ENCODE measurements around the gene SEMA3B. TPM values are rescaled to one million over a fixed set of nuclear protein-coding genes. Genes with fewer than 3 reads are reported as not detected.
A peak's percentile ranks its signal among the peaks of the same experiment; 100 is the strongest.

The SEMA3B gene
- total and polyA plus RNA-seq, 9 of the 15 experiments (the other 6 are each of a cell fraction or from before 2014, with no cell fraction given) = 0.03 to 1.8 (median 0.55) TPM; not detected in 1

- peak; percentile 75 for TF ChIP-seq REST (IDR thresholded peaks at IDR 0.05; ENCODE audit: borderline replicate concordance)
- TF ChIP-seq REST (CRISPR knock-in tag; IDR thresholded peaks at IDR 0.05; ENCODE audit: low read depth) = no peak
- TF ChIP-seq DIDO1 (tag; IDR thresholded peaks at IDR 0.05; ENCODE audit: low read depth) = no peak
- no peak for TF ChIP-seq E2F1 (CRISPR knock-in tag; IDR thresholded peaks at IDR 0.05)
- no peak for TF ChIP-seq POLR3G (IDR thresholded peaks at IDR 0.05; ENCODE audit: extremely low read depth, insufficient read length, insufficient replicate concordance)
- TF ChIP-seq ARID2 (IDR thresholded peaks at IDR 0.05) = no peak
- TF ChIP-seq BCL6 (CRISPR knock-in tag; IDR thresholded peaks at IDR 0.05) = no peak
- TF ChIP-seq ZNF24 (IDR thresholded peaks at IDR 0.05) = no peak
- no peak for TF ChIP-seq TFAM (CRISPR knock-in tag; conservative IDR thresholded peaks at IDR 0.05)
- no peak for TF ChIP-seq RBM14 (IDR thresholded peaks at IDR 0.05; ENCODE audit: borderline replicate concordance, insufficient read depth, low read depth, low read length)
- peak; percentile 53 to 69; a peak in 3 of 4 replicates for TF ChIP-seq KDM1A (IDR thresholded peaks at IDR 0.05)
- no peak for TF ChIP-seq CSDE1 (IDR thresholded peaks at IDR 0.05)
- TF ChIP-seq U2AF2 (optimal IDR thresholded peaks at IDR 0.05; ENCODE audit: low read depth, low read length) = no peak
- TF ChIP-seq MEIS2 (IDR thresholded peaks at IDR 0.05; ENCODE audit: partially characterized antibody) = no peak
- TF ChIP-seq HDGF (IDR thresholded peaks at IDR 0.05) = no peak
- TF ChIP-seq MEF2A (IDR thresholded peaks at IDR 0.05; ENCODE audit: control insufficient read depth, low read depth, low read length) = no peak
- peak; percentile 53; the same call in 1 of the 2 replicates for TF ChIP-seq CC2D1A (IDR thresholded peaks at IDR 0.05)
- TF ChIP-seq, protein P1, sequence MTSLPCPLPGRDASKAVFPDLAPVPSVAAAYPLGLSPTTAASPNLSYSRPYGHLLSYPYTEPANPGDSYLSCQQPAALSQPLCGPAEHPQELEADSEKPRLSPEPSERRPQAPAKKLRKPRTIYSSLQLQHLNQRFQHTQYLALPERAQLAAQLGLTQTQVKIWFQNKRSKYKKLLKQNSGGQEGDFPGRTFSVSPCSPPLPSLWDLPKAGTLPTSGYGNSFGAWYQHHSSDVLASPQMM (CRISPR knock-in tag; IDR thresholded peaks at IDR 0.05) = no peak
- no peak for TF ChIP-seq FOXJ2 (tag; IDR thresholded peaks at IDR 0.05)
- no peak for TF ChIP-seq TRIM24 (IDR thresholded peaks at IDR 0.05)
- TF ChIP-seq HEY1 (CRISPR knock-in tag; IDR thresholded peaks at IDR 0.05; ENCODE audit: borderline replicate concordance) = no peak
- TF ChIP-seq SMARCA4 (IDR thresholded peaks at IDR 0.05) = no peak
Observed at GRCh38 chr3:50324351-50325112, 55.6 kb downstream of the SEMA3B start (continued).
